Left lung (tissue), 10 donors: ENCODE measurements around the gene FASTK. TPM values are rescaled to one million over a fixed set of nuclear protein-coding genes. Genes with fewer than 3 reads are reported as not detected.

Experiments
- ATAC-seq: fragments of 200-7000 bp; cut with Tn5 transposase; one replicate; pipeline ENCODE4 v1.9.1; 2020; ENCODE audit warnings: moderate library complexity
- DNase-seq, 4 donors: peaks; one replicate each; pipeline ENCODE4 v3.0.0-alpha.2; 2013 to 2020
- H3K27ac ChIP-seq, 2 donors: fragments of 200-600 bp; sonication (generic) in 1 of 2; one replicate each; pipeline versions ENCODE4 v1.5.0 to v1.8.0; 2020 to 2021
- H3K27me3 ChIP-seq, 2 donors: fragments of 200-600 bp; sonication (generic) in 1 of 2; one replicate each; pipeline versions ENCODE4 v1.5.0 to v1.8.0; 2020 to 2021
- H3K36me3 ChIP-seq, 2 donors: fragments of 200-600 bp; sonication (generic) in 1 of 2; one replicate each; pipeline versions ENCODE4 v1.5.0 to v1.8.0; 2020 to 2021
- H3K4me1 ChIP-seq, 2 donors: fragments of 200-600 bp; one replicate each; pipeline ENCODE4 v1.8.0; 2021
- H3K4me3 ChIP-seq, 2 donors: fragments of 200-600 bp; sonication (generic) in 1 of 2; one replicate each; pipeline versions ENCODE4 v1.5.0 to v1.8.0; 2020 to 2021; ENCODE audit warnings: mild to moderate bottlenecking in 1 of 2
- H3K9me3 ChIP-seq, 2 donors: fragments of 200-600 bp; sonication (generic) in 1 of 2; one replicate each; pipeline versions ENCODE4 v1.5.0 to v1.8.0; 2020 to 2021
- CTCF ChIP-seq, 2 donors: fragments of 200-600 bp; sonication (generic) in 1 of 2; IDR thresholded peaks; one replicate each; pipeline versions ENCODE4 v1.5.0 to v1.8.0; 2021; ENCODE audit warnings: antibody characterized with exemption in 2 of 2
- intact Hi-C, 2 donors: fragments of 100-400 bp; cut with DNase I; formaldehyde crosslinking; loops; one replicate each; pipeline versions ENCODE4 v1.11.2 to v1.14.2; 2022
- polyA plus RNA-seq, 6 donors: library from polyadenylated mRNA; unstranded; fragments of 120-200 nt; gene quantifications; one replicate each; pipeline ENCODE4 v1.2.1, GENCODE V29; 2013; ENCODE audit not compliant: insufficient read length in 6 of 6
- total RNA-seq, 2 donors: library from RNA; stranded (reverse); fragmentation: NEBNext Ultra II Directional; extraction: Animal tissue kit (Norgen Biotek cat#: 25700); gene quantifications; one replicate each; pipeline ENCODE4 v1.2.1, GENCODE V29; 2021
- donor health status: DM: no; HTN: yes; CAD: no.
- donor health status: DM: no; HTN: no; CAD: no.

Gene FASTK
- total and polyA plus RNA-seq, 8 donors: 38.2 to 65.7 (median 54.1) TPM

GRCh38 chr7:151063212-151063561 is 17.4 kb downstream of the FASTK start:
- intact Hi-C loops: no loop called here
- no peak for ATAC-seq
- TF ChIP-seq CTCF (IDR thresholded peaks at IDR 0.05): no peak
- peaks cover 28 to 42% of the 10 kb centered on the region in 2 donors for H3K4me1 ChIP-seq
- DNase-seq: no peak
- H3K27me3 ChIP-seq: no peaks in the 10 kb centered on the region
- peak overlapping the region in 1 of 2 donors; percentile 93 for H3K4me3 ChIP-seq
- H3K36me3 ChIP-seq: peaks cover 5 to 56% of the 10 kb centered on the region in 2 donors
- no peak overlapping the region for H3K27ac ChIP-seq
- no peaks in the 10 kb centered on the region for H3K9me3 ChIP-seq

- DNase-seq (peak; percentile 33 to 89 (median 80)), ATAC-seq (peak; percentile 51)
- Histone ChIP-seq H3K4me3 (peak overlapping the region; percentile 15 to 93), H3K4me1 (peaks cover 28 to 44% of the 10 kb centered on the region in 2 donors), H3K9me3 (no peaks in the 10 kb centered on the region), H3K27ac (peak overlapping the region; percentile 23 to 62), H3K27me3 (no peaks in the 10 kb centered on the region), H3K36me3 (peaks cover 5 to 51% of the 10 kb centered on the region in 2 donors)
- intact Hi-C loops: no loop called here
- TF ChIP-seq CTCF (IDR thresholded peaks at IDR 0.05): no peak
Measured at GRCh38 chr7:151062399-151063211, 18.0 kb downstream of the FASTK start.

GRCh38 chr7:151062111-151062398 is 18.6 kb downstream of the FASTK start:
- intact Hi-C loops: no loop called here
- peaks cover under 1 to 45% of the 10 kb centered on the region in 2 donors for H3K36me3 ChIP-seq
- no peak for TF ChIP-seq CTCF (IDR thresholded peaks at IDR 0.05)
- peaks cover 31 to 48% of the 10 kb centered on the region in 2 donors for H3K4me1 ChIP-seq
- H3K27me3 ChIP-seq: no peaks in the 10 kb centered on the region
- peak overlapping the region in 1 of 2 donors; percentile 98 for H3K27ac ChIP-seq
- no peak for ATAC-seq
- H3K9me3 ChIP-seq: no peaks in the 10 kb centered on the region
- no peak for DNase-seq
- peak overlapping the region in 1 of 2 donors; percentile 93 for H3K4me3 ChIP-seq

- DNase-seq (peak in 3 of 4 donors; percentile 32 to 81 (median 81)), ATAC-seq (peak; percentile 35)
- no peaks in the 10 kb centered on the region for H3K27me3 ChIP-seq
- H3K4me3 ChIP-seq: peak overlapping the region; percentile 86 to 93
- H3K9me3 ChIP-seq: no peaks in the 10 kb centered on the region
- H3K4me1 ChIP-seq: peaks cover 33 to 54% of the 10 kb centered on the region in 2 donors
- H3K27ac ChIP-seq: peak overlapping the region in 1 of 2 donors; percentile 98
- intact Hi-C loops: no loop called here
- peaks cover 0 to 39% of the 10 kb centered on the region in 2 donors for H3K36me3 ChIP-seq
- no peak for TF ChIP-seq CTCF (IDR thresholded peaks at IDR 0.05)
Measured at GRCh38 chr7:151061213-151062110, 19.1 kb downstream of the FASTK start.
